ENCODE data around the gene C7.
"Not testable (repeated sequence)": the region's sequence is repeated elsewhere in the genome, so short reads cannot be mapped to it uniquely, and the experiment has no call there.

Gene C7

DNA sequence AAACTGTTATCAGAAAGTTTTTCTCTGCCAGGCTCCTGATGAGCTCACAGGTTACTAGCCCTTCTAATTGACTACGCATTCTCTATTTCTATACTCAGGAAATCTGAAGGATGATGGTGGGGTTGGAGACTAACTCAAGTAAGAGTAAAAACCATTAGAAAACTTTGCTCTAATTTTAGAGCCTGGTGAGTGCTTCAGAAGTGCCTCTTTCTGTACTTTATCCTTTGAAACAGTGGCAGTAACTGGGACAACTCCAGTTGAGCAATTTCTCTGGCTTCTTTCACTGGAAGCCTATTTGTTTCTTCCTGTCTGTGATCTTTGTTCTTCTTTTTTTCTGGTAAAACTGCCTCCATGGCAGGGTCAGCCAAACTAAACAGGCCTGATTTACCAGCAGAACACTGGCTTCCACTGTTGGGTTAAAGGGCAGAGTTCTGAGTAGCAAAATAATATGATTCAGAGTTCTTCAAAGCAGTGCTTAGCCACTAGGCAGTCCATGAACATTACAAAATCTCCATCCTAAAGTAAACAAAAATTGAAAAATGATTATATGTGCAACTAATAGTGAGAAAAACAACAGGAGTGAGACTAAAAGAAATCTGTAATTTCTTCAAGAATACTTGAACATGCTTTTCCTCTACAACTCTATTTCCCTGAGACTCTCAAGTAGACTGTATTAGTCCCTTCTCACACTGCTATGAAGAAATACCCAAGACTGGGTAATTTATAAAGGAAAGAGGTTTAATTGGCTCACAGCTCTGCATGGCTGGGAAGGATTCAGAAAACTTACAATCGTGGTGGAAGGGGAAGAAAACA, 82.1 kb downstream of the C7 start:
- DNase-seq (ENCODE audit: low read depth), result no peak

DNA sequence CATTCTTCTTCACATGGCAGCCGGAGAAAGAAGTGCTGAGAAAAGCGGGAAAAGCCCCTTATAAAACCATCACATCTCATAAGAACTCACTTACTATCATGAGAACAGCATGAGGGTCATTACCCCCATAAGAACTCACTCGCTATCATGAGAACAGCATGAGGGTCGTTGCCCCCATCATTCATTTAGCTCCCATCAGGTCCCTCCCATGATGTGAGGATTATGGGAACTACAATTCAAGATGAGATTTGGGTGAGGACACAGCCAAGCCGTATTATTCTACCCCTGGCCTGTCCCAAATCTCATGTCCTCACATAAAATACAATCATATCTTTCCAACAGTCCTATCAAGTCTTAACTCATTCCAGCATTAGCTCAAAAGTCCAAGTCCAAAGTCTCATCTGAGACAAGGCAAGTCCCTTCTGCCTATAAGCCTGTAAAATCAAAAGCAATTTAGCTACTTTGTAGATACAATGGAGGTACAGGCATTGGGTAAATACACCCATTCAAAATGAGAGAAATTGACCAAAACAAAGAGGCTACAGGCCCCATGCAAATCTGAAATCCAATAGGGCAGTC, 82.8 kb downstream of the C7 start:
- no peak for DNase-seq (ENCODE audit: low read depth)

- no peak for DNase-seq (ENCODE audit: low read depth)
These were observed 86.7 kb downstream of the C7 start for GRCh38 chr5:40995801-40996586.

GRCh38 chr5:40999142-40999541, 89.8 kb downstream of the C7 start:
- DNase-seq (ENCODE audit: low read depth), result no peak

DNA sequence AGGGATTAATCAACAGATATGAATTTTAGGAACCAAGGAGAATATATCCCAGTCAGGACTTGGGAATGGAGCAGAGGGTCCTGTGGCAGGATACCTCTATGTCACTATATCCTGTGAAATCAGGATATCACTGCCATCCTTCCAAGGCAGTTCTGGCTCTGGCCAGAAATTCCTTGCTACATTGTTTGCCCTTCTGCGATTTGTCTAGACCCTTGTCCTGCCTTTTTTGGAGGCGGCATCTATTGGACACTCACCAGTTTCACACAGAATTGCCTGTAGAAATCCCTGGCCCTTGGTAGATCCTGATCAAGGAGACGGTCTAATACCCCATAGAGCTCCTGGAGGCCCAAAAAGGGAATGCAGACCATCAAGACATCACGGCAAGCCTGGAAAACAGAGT, 90.7 kb downstream of the C7 start:
- DNase-seq (ENCODE audit: low read depth), result no peak

DNA sequence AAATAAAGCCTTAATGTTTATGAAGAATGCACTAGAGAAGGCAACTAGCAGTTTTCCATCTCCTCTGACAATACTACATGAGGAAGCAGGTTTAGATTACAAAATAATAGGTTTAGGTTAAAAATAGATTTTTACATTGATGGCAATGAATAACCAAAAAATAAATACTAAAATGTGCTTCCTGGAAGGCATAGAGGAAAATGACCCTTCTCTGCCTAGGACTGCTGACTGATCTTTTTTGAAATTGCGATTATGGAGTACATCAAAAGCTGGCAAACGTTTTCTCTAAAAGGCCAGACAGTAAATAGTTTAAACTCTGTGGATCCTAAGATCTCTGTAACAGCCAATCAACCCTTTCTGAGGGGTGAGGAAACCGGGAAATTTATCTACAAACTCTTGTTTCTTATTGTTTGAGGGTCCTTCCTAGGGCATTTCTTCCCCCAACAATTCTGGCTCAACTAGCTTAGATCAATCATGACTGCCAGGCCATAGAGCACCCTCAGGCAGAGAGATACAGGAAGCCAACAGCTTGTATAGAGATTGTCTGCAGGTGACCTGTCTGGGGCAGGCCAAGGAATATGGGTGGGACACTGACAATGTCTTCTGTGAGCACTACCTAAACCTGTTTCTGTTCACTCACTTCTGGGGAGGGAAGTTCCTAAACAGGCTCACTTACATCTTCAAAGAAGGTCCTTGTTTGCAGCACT, 94.5 kb downstream of the C7 start:
- no peak for DNase-seq (ENCODE audit: low read depth)

DNA sequence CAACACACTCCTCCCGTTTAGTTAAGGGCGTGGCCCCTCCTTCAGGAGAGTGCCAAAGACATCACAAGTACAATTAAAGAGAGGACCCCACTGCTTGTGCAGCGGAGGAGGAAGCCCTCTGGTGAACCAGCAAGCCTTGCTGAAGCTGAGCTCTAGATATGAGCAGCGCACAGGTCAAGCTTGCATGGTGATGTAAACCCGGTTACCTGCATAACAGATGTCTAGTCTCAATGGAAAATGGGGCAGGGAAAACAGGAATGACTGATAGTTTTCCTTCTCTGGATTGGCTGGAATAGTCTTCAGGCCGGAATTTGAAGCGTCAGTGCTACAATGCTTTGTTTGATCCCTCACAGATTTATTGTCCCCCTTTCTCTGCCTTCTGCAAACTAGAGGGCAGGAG, 95.6 kb downstream of the C7 start:
- no peak for DNase-seq (ENCODE audit: low read depth)

DNA sequence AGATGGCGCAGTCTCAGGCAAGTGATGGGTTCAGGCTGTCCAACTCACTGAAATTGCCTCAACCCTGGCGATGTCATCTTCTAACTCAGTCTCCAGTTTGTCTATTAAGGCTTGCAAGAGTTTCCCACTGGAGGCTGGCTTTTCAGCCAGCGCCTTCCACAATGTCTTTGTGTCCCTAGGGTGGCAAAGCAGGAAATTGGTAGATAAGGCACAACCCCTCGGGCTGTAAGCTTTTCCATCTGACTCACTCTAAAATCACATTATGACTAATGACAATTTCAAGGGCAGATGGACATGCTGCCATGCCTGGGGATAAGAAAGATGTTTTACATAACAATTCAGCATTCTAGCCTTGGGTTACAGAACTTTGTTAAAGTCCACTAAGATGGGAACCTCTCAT, 99.9 kb downstream of the C7 start:
- DNase-seq (ENCODE audit: low read depth), result no peak

GRCh38 chr5:41010572-41010971, 101.3 kb downstream of the C7 start:
- no peak for DNase-seq (ENCODE audit: low read depth)

DNA sequence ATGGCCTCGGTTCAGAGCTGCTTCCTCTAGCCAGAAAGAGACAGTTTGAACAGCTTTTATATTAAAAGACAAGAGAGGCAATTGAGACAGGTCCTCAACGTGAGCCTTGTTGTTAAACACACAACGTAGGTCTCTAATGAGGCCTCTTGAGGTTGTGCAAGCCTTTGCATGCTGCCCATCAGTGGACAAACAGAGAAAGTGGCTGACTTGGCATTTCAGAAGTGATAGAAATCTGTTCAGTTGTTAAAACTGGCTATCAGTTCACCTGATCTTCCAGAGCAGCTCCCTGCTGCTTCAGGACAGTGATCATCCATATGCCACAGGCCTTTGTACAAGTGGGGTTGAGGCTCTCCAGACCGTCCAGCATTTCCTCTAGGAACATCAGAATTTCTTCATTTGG, 103.0 kb downstream of the C7 start:
- no peak for DNase-seq (ENCODE audit: low read depth)

DNA sequence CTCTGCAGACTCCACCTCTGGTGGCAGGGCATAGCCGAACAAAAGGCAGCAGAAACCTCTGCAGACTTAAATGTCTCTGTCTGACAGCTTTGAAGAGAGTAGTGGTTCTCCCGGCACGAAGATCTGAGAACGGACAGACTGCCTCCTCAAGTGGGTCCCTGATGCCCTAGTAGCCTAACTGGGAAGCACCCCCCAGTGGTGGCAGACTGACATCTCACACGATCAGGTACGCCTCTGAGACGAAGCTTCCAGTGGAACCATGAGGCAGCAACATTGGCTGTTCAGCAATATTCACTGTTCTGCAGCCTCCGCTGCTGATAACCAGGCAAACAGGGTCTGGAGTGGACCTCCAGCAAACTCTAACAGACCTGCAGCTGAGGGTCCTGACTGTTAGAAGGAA, 113.3 kb downstream of the C7 start:
- DNase-seq (ENCODE audit: low read depth), result not testable (repeated sequence)
